Loucy (cell line): ENCODE measurements around the gene PRKCE.

Experiments used
- EZH2phosphoT487 ChIP-seq: fragments of 200-600 bp; IDR thresholded peaks from 2 replicates; pipeline ENCODE4 v1.6.1; 2018; ENCODE audit warnings: antibody characterized with exemption, mild to moderate bottlenecking, moderate library complexity, borderline replicate concordance
- TF ChIP-seq, protein P1 (sequence below): fragments of 200-600 bp; sonication (generic); conservative IDR thresholded peaks from 2 replicates; pipeline ENCODE4 v1.5.1; 2014; ENCODE audit warnings: mild to moderate bottlenecking, antibody characterized with exemption, low read length

DNA sequence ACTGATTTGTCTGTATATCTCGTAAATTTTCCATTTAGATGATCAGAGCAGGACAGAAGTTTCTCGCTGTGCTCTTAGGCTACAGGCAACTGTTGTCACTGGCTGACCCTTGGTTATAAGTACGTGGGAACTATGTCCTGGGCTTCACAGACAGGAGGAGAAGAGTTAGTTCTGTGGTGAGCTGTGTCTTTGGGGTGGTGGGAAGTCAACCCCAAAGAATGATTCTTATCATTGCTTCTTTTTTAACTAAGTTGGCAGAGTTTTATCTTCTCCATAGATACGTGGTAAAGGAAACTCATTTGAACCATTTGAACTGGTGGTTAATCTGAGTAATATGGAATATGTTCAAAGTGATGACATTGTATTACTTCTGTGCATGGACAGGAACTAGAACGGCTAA lies 415.1 kb downstream of the PRKCE start:
- TF ChIP-seq, protein P1, sequence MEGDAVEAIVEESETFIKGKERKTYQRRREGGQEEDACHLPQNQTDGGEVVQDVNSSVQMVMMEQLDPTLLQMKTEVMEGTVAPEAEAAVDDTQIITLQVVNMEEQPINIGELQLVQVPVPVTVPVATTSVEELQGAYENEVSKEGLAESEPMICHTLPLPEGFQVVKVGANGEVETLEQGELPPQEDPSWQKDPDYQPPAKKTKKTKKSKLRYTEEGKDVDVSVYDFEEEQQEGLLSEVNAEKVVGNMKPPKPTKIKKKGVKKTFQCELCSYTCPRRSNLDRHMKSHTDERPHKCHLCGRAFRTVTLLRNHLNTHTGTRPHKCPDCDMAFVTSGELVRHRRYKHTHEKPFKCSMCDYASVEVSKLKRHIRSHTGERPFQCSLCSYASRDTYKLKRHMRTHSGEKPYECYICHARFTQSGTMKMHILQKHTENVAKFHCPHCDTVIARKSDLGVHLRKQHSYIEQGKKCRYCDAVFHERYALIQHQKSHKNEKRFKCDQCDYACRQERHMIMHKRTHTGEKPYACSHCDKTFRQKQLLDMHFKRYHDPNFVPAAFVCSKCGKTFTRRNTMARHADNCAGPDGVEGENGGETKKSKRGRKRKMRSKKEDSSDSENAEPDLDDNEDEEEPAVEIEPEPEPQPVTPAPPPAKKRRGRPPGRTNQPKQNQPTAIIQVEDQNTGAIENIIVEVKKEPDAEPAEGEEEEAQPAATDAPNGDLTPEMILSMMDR, result no peak
- no peak for TF ChIP-seq EZH2phosphoT487
